Panc1 (cell line): ENCODE results near the gene MRPS9. TPM values are rescaled to one million over a fixed set of nuclear protein-coding genes. Genes with fewer than 3 reads are reported as not detected.

ENCODE experiments used
- ATAC-seq: fragments of 200-7000 bp; cut with Tn5 transposase; 2 replicates; pipeline ENCODE4 v1.9.1; 2020; ENCODE audit warnings: mild to moderate bottlenecking, moderate library complexity
- BruUV-seq: library from RNA; stranded (reverse); fragments of 400-500 nt; replicated peaks from 2 replicates; lab custom pipeline; 2021; lab: Mats Ljungman, UMichigan
- CTCF ChIA-PET: fragments of 300-600 bp; sonication (Branson Sonifier 250); formaldehyde crosslinking; loops from one replicate; lab custom pipeline; 2022; ENCODE audit warnings: antibody characterized with exemption; lab: Charles Lee
- POLR2A ChIA-PET: fragments of 300-600 bp; sonication (Branson Sonifier 250); formaldehyde crosslinking; loops from one replicate; lab custom pipeline; 2022; ENCODE audit warnings: antibody characterized with exemption; lab: Charles Lee
- DNase-seq: peaks from one replicate; pipeline ENCODE4 v3.0.0-alpha.2; 2010; ENCODE audit warnings: low read depth, low spot score
- H3K27ac ChIP-seq: 2 replicates; pipeline ENCODE4 v1.5.1; 2011; ENCODE audit warnings: mild to moderate bottlenecking, low read length, inconsistent platforms
- H3K27me3 ChIP-seq: fragments of 200-500 bp; sonication (Bioruptor generic); 2 replicates; pipeline ENCODE4 v1.6.0; 2014; ENCODE audit warnings: low read length, inconsistent platforms; ENCODE audit not compliant: control insufficient read depth, insufficient read depth
- H3K36me3 ChIP-seq: fragments of 200-500 bp; sonication (Bioruptor generic); 2 replicates; pipeline ENCODE4 v1.5.1; 2014; ENCODE audit warnings: inconsistent platforms, mild to moderate bottlenecking, low read length, moderate library complexity; ENCODE audit not compliant: control insufficient read depth, insufficient read depth
- H3K4me1 ChIP-seq: 2 replicates; pipeline ENCODE4 v1.5.1; 2011; ENCODE audit warnings: inconsistent platforms, mild to moderate bottlenecking, low read length, moderate library complexity; ENCODE audit not compliant: control insufficient read depth, insufficient read depth
- H3K4me3 ChIP-seq, 2 experiments: 2 replicates each; pipeline ENCODE4 v1.5.1; 2011 to 2012; ENCODE audit warnings: low read depth in 2 of 2, low read length in 2 of 2, mild to moderate bottlenecking in 2 of 2, inconsistent platforms in 1 of 2, moderate library complexity in 1 of 2
- H3K9me3 ChIP-seq: fragments of 200-500 bp; sonication (Bioruptor generic); 2 replicates; pipeline ENCODE4 v1.5.1; 2014; ENCODE audit warnings: low read depth, mild to moderate bottlenecking, inconsistent platforms, low read length, moderate library complexity; ENCODE audit not compliant: control insufficient read depth, insufficient read depth
- POLR2AphosphoS5 ChIP-seq: IDR thresholded peaks from 2 replicates; pipeline ENCODE4 v1.6.1; 2012; ENCODE audit warnings: mild to moderate bottlenecking, low read depth, low read length, moderate library complexity
- REST ChIP-seq, 2 experiments: IDR thresholded peaks; 2 replicates each; pipeline ENCODE4 v1.6.1; 2011 to 2012; ENCODE audit warnings: low read depth in 2 of 2, control low read depth in 1 of 2, low read length in 1 of 2, mild to moderate bottlenecking in 1 of 2, moderate library complexity in 1 of 2; ENCODE audit not compliant: insufficient read depth in 1 of 2
- SIN3A ChIP-seq: IDR thresholded peaks from 2 replicates; pipeline ENCODE4 v1.6.1; 2012; ENCODE audit warnings: low read depth, mild to moderate bottlenecking, low read length, moderate library complexity, borderline replicate concordance; ENCODE audit not compliant: insufficient read depth
- TCF7L2 ChIP-seq: IDR thresholded peaks from 2 replicates; pipeline ENCODE4 v1.6.1; 2011; ENCODE audit warnings: mild to moderate bottlenecking, low read depth, low read length, inconsistent platforms
- in situ Hi-C: cut with HindIII; loops from 2 replicates; pipeline ENCODE4 v1.10.0; 2016; ENCODE audit warnings: low sequenced_read_pairs, low pct_unique_long_range_greater_than_20kb
- intact Hi-C: fragments of 100-400 bp; cut with micrococcal nuclease; formaldehyde crosslinking; loops from one replicate; pipeline ENCODE4 v1.10.0; 2022; ENCODE audit not compliant: unreplicated experiment
- total RNA-seq: library from RNA; stranded (reverse); gene quantifications from one replicate; pipeline ENCODE4 v1.2.1, GENCODE V29; 2021; ENCODE audit not compliant: unreplicated experiment
- TF ChIP-seq, protein P1 (sequence below): fragments of 450-650 bp; IDR thresholded peaks from 2 replicates; pipeline ENCODE4 v1.5.1; 2017; ENCODE audit warnings: mild to moderate bottlenecking

The MRPS9 gene
- total RNA-seq, 1 experiment from 2014 or later = 27.4 TPM

DNA sequence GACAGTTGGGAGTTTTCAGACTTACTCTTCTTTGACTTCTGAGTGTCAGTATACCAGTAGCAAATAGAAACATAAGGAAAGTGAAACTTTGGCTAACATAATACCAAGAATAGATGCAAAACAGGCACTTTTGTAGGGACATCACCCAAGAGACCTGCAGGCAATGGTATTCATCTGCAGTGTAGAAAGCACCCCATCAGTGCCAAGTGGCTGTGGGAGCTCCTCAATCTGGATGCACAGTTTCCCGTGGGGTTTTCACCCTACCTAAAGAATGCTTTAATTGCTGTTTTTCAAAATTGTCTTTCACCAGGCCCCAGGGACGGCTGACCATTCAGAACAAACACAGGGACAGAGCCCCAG is 107.1 kb downstream of the MRPS9 start (continued):
- TF ChIP-seq REST (IDR thresholded peaks at IDR 0.05; ENCODE audit: insufficient read depth in 1 of 2, low read depth in 2 of 2, low read length in 1 of 2) = no peak

GRCh38 chr2:105149272-105149671 is 111.4 kb downstream of the MRPS9 start:
- Histone ChIP-seq H3K36me3 (no peaks in the 10 kb centered on the region), H3K27ac (no peak overlapping the region), H3K27me3 (peaks cover 19% of the 10 kb centered on the region), H3K4me1 (no peaks in the 10 kb centered on the region; the same call in 1 of the 2 replicates), H3K9me3 (no peaks in the 10 kb centered on the region), H3K4me3 (no peak overlapping the region)
- no TSS peak for BruUV-seq
- ChIA-PET POLR2A (no interaction called here), CTCF (no interaction called here)
- intact Hi-C loops (no loop called here), in situ Hi-C loops (no loop called here)
- no peak for TF ChIP-seq SIN3A
- TF ChIP-seq REST (IDR thresholded peaks at IDR 0.05; ENCODE audit: insufficient read depth in 1 of 2, low read depth in 2 of 2, low read length in 1 of 2) = no peak
- TF ChIP-seq, protein P1, sequence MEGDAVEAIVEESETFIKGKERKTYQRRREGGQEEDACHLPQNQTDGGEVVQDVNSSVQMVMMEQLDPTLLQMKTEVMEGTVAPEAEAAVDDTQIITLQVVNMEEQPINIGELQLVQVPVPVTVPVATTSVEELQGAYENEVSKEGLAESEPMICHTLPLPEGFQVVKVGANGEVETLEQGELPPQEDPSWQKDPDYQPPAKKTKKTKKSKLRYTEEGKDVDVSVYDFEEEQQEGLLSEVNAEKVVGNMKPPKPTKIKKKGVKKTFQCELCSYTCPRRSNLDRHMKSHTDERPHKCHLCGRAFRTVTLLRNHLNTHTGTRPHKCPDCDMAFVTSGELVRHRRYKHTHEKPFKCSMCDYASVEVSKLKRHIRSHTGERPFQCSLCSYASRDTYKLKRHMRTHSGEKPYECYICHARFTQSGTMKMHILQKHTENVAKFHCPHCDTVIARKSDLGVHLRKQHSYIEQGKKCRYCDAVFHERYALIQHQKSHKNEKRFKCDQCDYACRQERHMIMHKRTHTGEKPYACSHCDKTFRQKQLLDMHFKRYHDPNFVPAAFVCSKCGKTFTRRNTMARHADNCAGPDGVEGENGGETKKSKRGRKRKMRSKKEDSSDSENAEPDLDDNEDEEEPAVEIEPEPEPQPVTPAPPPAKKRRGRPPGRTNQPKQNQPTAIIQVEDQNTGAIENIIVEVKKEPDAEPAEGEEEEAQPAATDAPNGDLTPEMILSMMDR = no peak
- TF ChIP-seq TCF7L2 = no peak
- no peak for TF ChIP-seq POLR2AphosphoS5
- ATAC-seq (no peak), DNase-seq (no peak)

Other genes with a start within 250 kb of the MRPS9 start
- gene POU3F3, start 184.0 kb upstream of the MRPS9 start, total RNA-seq = 0.36 TPM
- gene GPR45, start 203.7 kb downstream of the MRPS9 start, total RNA-seq = not detected